Heart right ventricle (tissue), 16 donors: ENCODE measurements around the gene MTA2. TPM values are rescaled to one million over a fixed set of nuclear protein-coding genes. Genes with fewer than 3 reads are reported as not detected.

ENCODE experiments used
- ATAC-seq, 8 donors: fragments of 200-7000 bp; cut with Tn5 transposase; one replicate each; pipeline ENCODE4 v1.9.1; 2020; ENCODE audit warnings: mild to moderate bottlenecking in 8 of 8, moderate library complexity in 8 of 8, moderate number of reproducible peaks in 1 of 8
- DNase-seq, 2 donors: peaks; one replicate each; pipeline ENCODE4 v3.0.0-alpha.2; 2020
- H3K27ac ChIP-seq, 10 donors: fragments of 200-600 bp; sonication (generic) in 2 of 10; one replicate each; pipeline versions ENCODE4 v1.5.0 to v1.8.0; 2020 to 2022; ENCODE audit warnings: mild to moderate bottlenecking in 3 of 10
- H3K27me3 ChIP-seq, 7 donors: fragments of 200-600 bp; one replicate each; pipeline ENCODE4 v1.8.0; 2021 to 2022; ENCODE audit warnings: mild to moderate bottlenecking in 2 of 7
- H3K36me3 ChIP-seq, 9 donors: fragments of 200-600 bp; sonication (generic) in 1 of 9; one replicate each; pipeline versions ENCODE4 v1.5.0 to v1.8.0; 2020 to 2022; ENCODE audit warnings: mild to moderate bottlenecking in 2 of 9
- H3K4me1 ChIP-seq, 9 donors: fragments of 200-600 bp; sonication (generic) in 1 of 9; one replicate each; pipeline versions ENCODE4 v1.5.0 to v1.8.0; 2020 to 2022; ENCODE audit warnings: mild to moderate bottlenecking in 4 of 9
- H3K4me3 ChIP-seq, 10 donors: fragments of 200-600 bp; sonication (generic) in 2 of 10; one replicate each; pipeline versions ENCODE4 v1.5.0 to v1.8.0; 2020 to 2022; ENCODE audit warnings: mild to moderate bottlenecking in 7 of 10, moderate library complexity in 2 of 10
- H3K9me3 ChIP-seq, 11 donors: fragments of 200-600 bp in 10 of 11; sonication (generic) in 2 of 11; one replicate each; pipeline versions ENCODE4 v1.5.0 to v1.8.0; 2013 to 2022; ENCODE audit warnings: mild to moderate bottlenecking in 2 of 11, control low read depth in 1 of 11, moderate library complexity in 1 of 11
- WGBS, 2 donors: extraction: QIAGEN DNeasy Blood & Tissue Kit; methylation state at CpG; one replicate each; pipeline ENCODE4 v1.1.7; 2013; ENCODE audit warnings: inconsistent platforms in 1 of 2; 5-methylcytosine and 5-hydroxymethylcytosine counted together
- intact Hi-C, 10 donors: fragments of 100-400 bp; cut with DNase I; formaldehyde crosslinking; loops; one replicate each; pipeline versions ENCODE4 v1.11.1 to v1.14.2; 2022
- polyA plus RNA-seq, 2 donors: library from polyadenylated mRNA; stranded (reverse); fragments of 200-250 nt; gene quantifications; one replicate each; pipeline ENCODE4 v1.2.3, GENCODE V29; 2013
- total RNA-seq, 10 donors: library from RNA; stranded (reverse); fragmentation: NEBNext Ultra II Directional in 3 of 10; extraction: Animal tissue kit (Norgen Biotek cat#: 25700) in 3 of 10; gene quantifications; one replicate each; pipeline versions ENCODE4 v1.2.1 to v1.2.4, GENCODE V29; 2021 to 2023
- TF ChIP-seq, protein P1 (sequence below), 9 donors: fragments of 200-600 bp; sonication (generic) in 2 of 9; IDR thresholded peaks; one replicate each; pipeline versions ENCODE4 v1.5.0 to v1.8.0; 2021 to 2022; ENCODE audit warnings: antibody characterized with exemption in 9 of 9, mild to moderate bottlenecking in 5 of 9, moderate library complexity in 1 of 9
- donor health status: Arrhythmogenic right ventricular cardiomyopathy.
- donor health status: ischemic (EF 13 %, LVEDD 7.1; RV severe dilation, severe dysfunction).
- donor health status: healthy with polysubstance abuse.
- donor health status: DM: no; HTN: yes; CAD: no.
- donor health status: DM: no; HTN: no; CAD: no.
- donor health status: ischemic (EF 25% LVEDD 6.9; RV normal size, moderate dysfunction).
- donor health status: ischemic (EF 25% LVEDD 5.7; RV mildly dilated, moderate dysfunction).
- donor health status: healthy.
- donor health status: DM: yes; HTN: yes; CAD: no.
- donor health status: Ischemic cardiomyopathy.
- donor health status: ischemic (EF 35%, LVEDD 5.7; RV mildly dilated, moderate dysfunction).
- donor health status: nonischemic (EF 11% LVEDD 7.7; RV severe dilation, severe dysfunction).
- donor health status: DM: yes; HTN: yes; CAD: no.
- donor health status: PGD.
- donor health status: ischemic (EF 29% LVEDD 5.4; RV normal size, mild dysfunction).
- donor health status: nonischemic (EF 23%, LVEDD 6.1; RV moderate dilation, normal function).

MTA2 gene
- total and polyA plus RNA-seq, 12 donors, result 22.1 to 45.3 (median 29.8) TPM

GRCh38 chr11:62546244-62546928, 55.3 kb downstream of the MTA2 start, which contains the start of gene AHNAK:
Gene AHNAK (minus strand): TSS chr11:62546806. CDS start chr11:62536098, 10,708 bp downstream.
- 0 to 1% methylated on average over 61 to 69 of the region's 69 CpGs for WGBS, 2 donors
- H3K36me3 ChIP-seq, result peaks cover 0 to 3% (median 0%) of the 10 kb centered on the region in 9 donors
- H3K27ac ChIP-seq, result peak within 1 kb of the TSS; percentile 98 to 100 (median 100)
- peaks cover 25 to 80% (median 66%) of the 10 kb centered on the region in 9 donors for H3K4me1 ChIP-seq
- peak; percentile 86 to 91 for DNase-seq
- H3K4me3 ChIP-seq, result peak within 1 kb of the TSS; percentile 72 to 100 (median 99)
- TF ChIP-seq, protein P1, sequence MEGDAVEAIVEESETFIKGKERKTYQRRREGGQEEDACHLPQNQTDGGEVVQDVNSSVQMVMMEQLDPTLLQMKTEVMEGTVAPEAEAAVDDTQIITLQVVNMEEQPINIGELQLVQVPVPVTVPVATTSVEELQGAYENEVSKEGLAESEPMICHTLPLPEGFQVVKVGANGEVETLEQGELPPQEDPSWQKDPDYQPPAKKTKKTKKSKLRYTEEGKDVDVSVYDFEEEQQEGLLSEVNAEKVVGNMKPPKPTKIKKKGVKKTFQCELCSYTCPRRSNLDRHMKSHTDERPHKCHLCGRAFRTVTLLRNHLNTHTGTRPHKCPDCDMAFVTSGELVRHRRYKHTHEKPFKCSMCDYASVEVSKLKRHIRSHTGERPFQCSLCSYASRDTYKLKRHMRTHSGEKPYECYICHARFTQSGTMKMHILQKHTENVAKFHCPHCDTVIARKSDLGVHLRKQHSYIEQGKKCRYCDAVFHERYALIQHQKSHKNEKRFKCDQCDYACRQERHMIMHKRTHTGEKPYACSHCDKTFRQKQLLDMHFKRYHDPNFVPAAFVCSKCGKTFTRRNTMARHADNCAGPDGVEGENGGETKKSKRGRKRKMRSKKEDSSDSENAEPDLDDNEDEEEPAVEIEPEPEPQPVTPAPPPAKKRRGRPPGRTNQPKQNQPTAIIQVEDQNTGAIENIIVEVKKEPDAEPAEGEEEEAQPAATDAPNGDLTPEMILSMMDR (IDR thresholded peaks at IDR 0.05), result no peak
- ATAC-seq, result peak; percentile 46 to 78 (median 59)
- peaks cover 0 to 6% (median 0%) of the 10 kb centered on the region in 7 donors for H3K27me3 ChIP-seq
- intact Hi-C loops, result loop anchor here in 4 of 10 donors (1.0 to 10.0 kb wide), 4 partner anchors 38 to 152 kb away; partner anchors contain the start of gene TUT1 (in 2 of the 4)
- H3K9me3 ChIP-seq, result no peaks in the 10 kb centered on the region

DNA sequence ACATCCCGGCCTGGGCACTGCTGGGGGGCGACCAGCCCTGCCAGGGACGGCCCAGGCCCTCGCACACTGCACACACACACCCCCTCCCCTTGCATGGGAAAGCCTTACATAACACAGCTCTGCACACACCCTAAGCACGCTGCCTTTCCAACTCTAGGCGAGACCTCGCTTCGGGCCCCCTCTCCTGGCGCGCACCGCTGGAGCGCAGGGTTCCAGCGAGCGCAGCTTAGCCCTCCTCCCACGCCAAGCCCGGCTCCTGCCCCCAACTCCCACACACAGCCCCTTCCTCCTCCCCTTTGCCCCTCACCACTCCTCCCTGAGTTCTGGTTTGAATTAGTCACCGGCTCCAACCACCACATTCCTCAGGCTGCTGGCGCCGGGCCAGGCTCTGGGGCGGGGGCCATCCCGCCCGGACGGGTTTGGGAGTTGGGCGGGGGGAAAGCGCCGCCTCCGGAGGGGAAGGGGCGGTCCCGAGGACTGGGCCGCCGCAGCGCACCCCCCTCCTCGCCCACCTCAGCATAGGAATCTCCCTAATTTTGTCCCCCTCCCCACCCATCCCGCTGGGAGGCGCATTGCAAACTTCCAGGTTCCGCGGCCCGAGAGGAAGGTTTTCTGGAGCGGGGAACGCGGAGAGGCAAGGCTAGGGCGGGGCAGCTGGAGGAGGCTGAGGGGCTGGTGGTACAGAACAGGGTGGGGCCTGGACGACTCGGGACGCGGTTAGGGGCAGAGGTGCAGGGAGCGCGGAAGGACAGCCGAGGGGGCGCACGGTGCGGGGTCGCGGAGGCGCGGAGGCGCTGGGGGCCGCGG, 56.0 kb downstream of the MTA2 start:
- Histone ChIP-seq H3K4me1 (peaks cover 33 to 80% (median 68%) of the 10 kb centered on the region in 9 donors), H3K9me3 (no peaks in the 10 kb centered on the region), H3K4me3 (peak overlapping the region; percentile 72 to 100 (median 99)), H3K27me3 (peaks cover 0 to 6% (median 0%) of the 10 kb centered on the region in 7 donors), H3K36me3 (peaks cover 0 to 3% (median 0%) of the 10 kb centered on the region in 9 donors), H3K27ac (peak overlapping the region; percentile 98 to 100 (median 100))
- peak; percentile 58 to 77 (median 74) for ATAC-seq
- DNase-seq, result peak; percentile 96 to 97
- WGBS, 2 donors, result 0 to 1% methylated on average over 48 to 59 of the region's 59 CpGs
- TF ChIP-seq, protein P1 (IDR thresholded peaks at IDR 0.05), result peak in 4 of 9 donors; percentile 13 to 30 (median 16)
- intact Hi-C loops, result loop anchor here in 4 of 10 donors (1.0 to 10.0 kb wide), 5 partner anchors 37 to 151 kb away; partner anchors contain the start of gene TUT1 (in 2 of the 4)

GRCh38 chr11:62544581-62545436, 56.9 kb downstream of the MTA2 start:
- ATAC-seq (peak in 3 of 8 donors; percentile 3 to 11 (median 9)), DNase-seq (peak; percentile 48 to 68)
- Histone ChIP-seq H3K4me3 (peak overlapping the region; percentile 72 to 100 (median 99)), H3K27ac (peak overlapping the region; percentile 98 to 100 (median 100)), H3K36me3 (peaks cover 0 to 3% (median 0%) of the 10 kb centered on the region in 9 donors), H3K4me1 (peaks cover 41 to 82% (median 74%) of the 10 kb centered on the region in 9 donors), H3K27me3 (peaks cover 0 to 6% (median 0%) of the 10 kb centered on the region in 7 donors), H3K9me3 (no peaks in the 10 kb centered on the region)
- WGBS, 2 donors, result 1 to 2% methylated on average over 31 to 32 of the region's 32 CpGs
- TF ChIP-seq, protein P1 (IDR thresholded peaks at IDR 0.05), result no peak
- intact Hi-C loops, result loop anchor here in 9 of 10 donors (2.0 to 10.0 kb wide), 9 partner anchors 38 to 150 kb away; partner anchors contain the start of gene TUT1 (in 1 of the 9)
